VCaP (cell line): ENCODE measurements around the gene KNL1.

Experiments
- H3K27ac ChIP-seq: fragments of 450-650 bp; 2 replicates; pipeline ENCODE4 v1.5.1; 2017
- CTCF ChIP-seq: fragments of 450-650 bp; conservative IDR thresholded peaks from 2 replicates; pipeline ENCODE4 v1.5.1; 2017; ENCODE audit warnings: mild to moderate bottlenecking, moderate library complexity

The KNL1 gene

GRCh38 chr15:40591389-40591788 is 2.7 kb upstream of the KNL1 start:
- TF ChIP-seq CTCF, result no peak

GRCh38 chr15:40593165-40593564 is 884 bp upstream of the KNL1 start:
- TF ChIP-seq CTCF, result no peak
- peak overlapping the region; percentile 88; the same call in 1 of the 2 replicates for H3K27ac ChIP-seq

More at GRCh38 chr15:40591389-40591788, 2.7 kb upstream of the KNL1 start:
- H3K27ac ChIP-seq, result no peak overlapping the region

GRCh38 chr15:40594429-40594836 is 384 bp downstream of the KNL1 start:
- peak; percentile 22 for TF ChIP-seq CTCF

GRCh38 chr15:40595219-40595618 is 1.2 kb downstream of the KNL1 start:
- TF ChIP-seq CTCF, result no peak
- H3K27ac ChIP-seq, result peak overlapping the region; percentile 88

More at GRCh38 chr15:40594429-40594836, 384 bp downstream of the KNL1 start:
- peak overlapping the region; percentile 88 for H3K27ac ChIP-seq

GRCh38 chr15:40595773-40596172 is 1.7 kb downstream of the KNL1 start:
- no peak for TF ChIP-seq CTCF
- peak overlapping the region; percentile 88 for H3K27ac ChIP-seq

GRCh38 chr15:40597024-40597423 is 3.0 kb downstream of the KNL1 start:
- H3K27ac ChIP-seq, result no peak overlapping the region
- no peak for TF ChIP-seq CTCF

GRCh38 chr15:40598126-40598525 is 4.1 kb downstream of the KNL1 start:
- no peak for TF ChIP-seq CTCF

More at GRCh38 chr15:40598126-40598525, 4.1 kb downstream of the KNL1 start:
- no peak overlapping the region for H3K27ac ChIP-seq
